Gastroesophageal sphincter (tissue), 4 donors: Measurements from ENCODE around the gene CNTRL. TPM values are rescaled to one million over a fixed set of nuclear protein-coding genes. Genes with fewer than 3 reads are reported as not detected.

Source experiments
- ATAC-seq: fragments of 150-250 bp; one replicate; pipeline ENCODE4 v1.9.1; 2016; ENCODE audit warnings: mild to moderate bottlenecking, moderate library complexity
- H3K27ac ChIP-seq, 4 donors: fragments of 200-600 bp; sonication (generic) in 3 of 4; 1 replicate in 3 of 4; 2 replicates in 1 of 4; pipeline ENCODE4 v1.5.1; 2016 to 2019
- H3K27me3 ChIP-seq: fragments of 200-600 bp; sonication (generic); one replicate; pipeline ENCODE4 v1.5.1; 2019
- H3K36me3 ChIP-seq, 2 donors: fragments of 200-600 bp; sonication (generic); one replicate each; pipeline ENCODE4 v1.5.1; 2019; ENCODE audit warnings: control low read depth in 1 of 2
- H3K4me1 ChIP-seq, 3 donors: fragments of 200-600 bp; sonication (generic); 1 replicate in 2 of 3; 2 replicates in 1 of 3; pipeline ENCODE4 v1.5.1; 2016 to 2019; ENCODE audit warnings: control low read depth in 2 of 3
- H3K4me3 ChIP-seq, 2 donors: fragments of 200-600 bp; sonication (generic); one replicate each; pipeline ENCODE4 v1.5.1; 2019; ENCODE audit warnings: mild to moderate bottlenecking in 1 of 2, moderate library complexity in 1 of 2
- H3K9me3 ChIP-seq, 3 donors: fragments of 200-600 bp; sonication (generic); one replicate each; pipeline ENCODE4 v1.5.1; 2017 to 2019; ENCODE audit warnings: control low read depth in 2 of 3
- EP300 ChIP-seq: sonication (generic); formaldehyde crosslinking; IDR thresholded peaks from one replicate; pipeline ENCODE4 v1.6.1; 2017; ENCODE audit warnings: antibody characterized with exemption, mild to moderate bottlenecking
- POLR2A ChIP-seq, 2 donors: fragments of 450-650 bp; IDR thresholded peaks; one replicate each; pipeline ENCODE4 v1.6.1; 2017; ENCODE audit warnings: antibody characterized with exemption in 2 of 2, mild to moderate bottlenecking in 2 of 2, moderate library complexity in 1 of 2
- POLR2AphosphoS5 ChIP-seq: sonication (generic); formaldehyde crosslinking; IDR thresholded peaks from one replicate; pipeline ENCODE4 v1.6.1; 2017; ENCODE audit warnings: antibody characterized with exemption
- WGBS, 2 donors: methylation state at CpG; one replicate each; pipeline ENCODE4 v1.1.5; 2018; ENCODE audit warnings: low coverage in 1 of 2; 5-methylcytosine and 5-hydroxymethylcytosine counted together
- total RNA-seq, 4 donors: library from RNA; depleted of rRNA; stranded (reverse); fragments of >200 nt; gene quantifications; one replicate each; pipeline ENCODE4 v1.1.0, GENCODE V29; 2016
- TF ChIP-seq, protein P1 (sequence below), 4 experiments: fragments of 200-600 bp in 2 of 4; fragments of 450-650 bp in 2 of 4; sonication (generic) in 1 of 4; IDR thresholded peaks; one replicate each; pipeline ENCODE4 v1.5.1; 2017 to 2019; ENCODE audit warnings: antibody characterized with exemption in 4 of 4, mild to moderate bottlenecking in 2 of 4, moderate library complexity in 2 of 4

The CNTRL gene
- total RNA-seq, 4 donors from 2014 or later = 7.3 to 18.7 (median 16.9) TPM

DNA sequence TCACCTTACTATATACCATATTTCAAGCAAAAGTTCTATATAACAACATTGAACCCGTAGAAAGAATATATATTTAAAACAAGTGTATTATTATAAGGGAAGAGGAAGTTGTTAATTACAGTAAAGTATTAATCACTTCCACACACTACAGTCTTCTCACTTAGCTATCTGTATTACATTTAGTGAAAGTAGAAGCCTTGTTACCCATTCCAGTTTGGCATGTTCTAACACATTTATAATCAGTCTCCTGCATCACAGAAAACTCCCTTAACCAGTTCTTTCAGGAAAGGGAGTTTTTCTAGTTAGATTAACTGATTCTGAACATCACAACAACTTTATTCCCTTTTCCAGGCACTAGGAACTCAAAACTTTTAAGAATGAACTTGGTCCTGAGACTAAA lies 120.0 kb downstream of the CNTRL start:
- H3K9me3 ChIP-seq = no peaks in the 10 kb centered on the region
- H3K4me3 ChIP-seq = no peak overlapping the region
- TF ChIP-seq POLR2A (IDR thresholded peaks at IDR 0.05) (no peak), POLR2AphosphoS5 (no peak), EP300 (no peak)
- TF ChIP-seq, protein P1, sequence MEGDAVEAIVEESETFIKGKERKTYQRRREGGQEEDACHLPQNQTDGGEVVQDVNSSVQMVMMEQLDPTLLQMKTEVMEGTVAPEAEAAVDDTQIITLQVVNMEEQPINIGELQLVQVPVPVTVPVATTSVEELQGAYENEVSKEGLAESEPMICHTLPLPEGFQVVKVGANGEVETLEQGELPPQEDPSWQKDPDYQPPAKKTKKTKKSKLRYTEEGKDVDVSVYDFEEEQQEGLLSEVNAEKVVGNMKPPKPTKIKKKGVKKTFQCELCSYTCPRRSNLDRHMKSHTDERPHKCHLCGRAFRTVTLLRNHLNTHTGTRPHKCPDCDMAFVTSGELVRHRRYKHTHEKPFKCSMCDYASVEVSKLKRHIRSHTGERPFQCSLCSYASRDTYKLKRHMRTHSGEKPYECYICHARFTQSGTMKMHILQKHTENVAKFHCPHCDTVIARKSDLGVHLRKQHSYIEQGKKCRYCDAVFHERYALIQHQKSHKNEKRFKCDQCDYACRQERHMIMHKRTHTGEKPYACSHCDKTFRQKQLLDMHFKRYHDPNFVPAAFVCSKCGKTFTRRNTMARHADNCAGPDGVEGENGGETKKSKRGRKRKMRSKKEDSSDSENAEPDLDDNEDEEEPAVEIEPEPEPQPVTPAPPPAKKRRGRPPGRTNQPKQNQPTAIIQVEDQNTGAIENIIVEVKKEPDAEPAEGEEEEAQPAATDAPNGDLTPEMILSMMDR (IDR thresholded peaks at IDR 0.05) = no peak
- ATAC-seq = no peak
- no peak overlapping the region for H3K27ac ChIP-seq
- WGBS, 2 donors = 0 to 16% methylated on average over 1 of the region's 1 CpG
- H3K4me1 ChIP-seq = peaks cover 37 to 100% (median 38%) of the 10 kb centered on the region in 3 donors
- H3K27me3 ChIP-seq = no peaks in the 10 kb centered on the region
- H3K36me3 ChIP-seq = no peaks in the 10 kb centered on the region

DNA sequence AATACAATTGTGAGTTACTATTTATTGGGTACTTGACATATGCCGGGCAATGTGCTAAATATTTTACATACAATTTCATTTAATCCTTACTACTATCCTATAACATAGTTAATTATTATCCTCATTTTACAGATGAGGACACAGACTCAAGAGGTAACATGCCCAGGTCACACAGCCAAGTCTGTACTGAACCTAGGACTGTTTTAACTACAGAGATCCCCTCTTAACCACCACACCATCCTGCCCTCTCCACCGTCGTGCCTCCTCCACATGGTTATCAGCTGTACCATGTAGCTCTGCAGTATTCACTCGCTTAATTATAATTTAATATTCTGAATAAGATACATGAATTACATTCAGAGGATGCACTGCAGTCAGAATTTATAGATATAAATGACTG lies 121.6 kb downstream of the CNTRL start:
- no peaks in the 10 kb centered on the region for H3K36me3 ChIP-seq
- no peak overlapping the region for H3K27ac ChIP-seq
- ATAC-seq = no peak
- TF ChIP-seq, protein P1 (IDR thresholded peaks at IDR 0.05) = no peak
- TF ChIP-seq POLR2AphosphoS5 = no peak
- no peak for TF ChIP-seq EP300
- no peak for TF ChIP-seq POLR2A (IDR thresholded peaks at IDR 0.05)
- no peaks in the 10 kb centered on the region for H3K9me3 ChIP-seq
- no peak overlapping the region for H3K4me3 ChIP-seq
- H3K27me3 ChIP-seq = no peaks in the 10 kb centered on the region
- H3K4me1 ChIP-seq = peaks cover 32 to 94% (median 47%) of the 10 kb centered on the region in 3 donors
- WGBS, 2 donors = 48 to 67% methylated on average over 4 of the region's 4 CpGs

DNA sequence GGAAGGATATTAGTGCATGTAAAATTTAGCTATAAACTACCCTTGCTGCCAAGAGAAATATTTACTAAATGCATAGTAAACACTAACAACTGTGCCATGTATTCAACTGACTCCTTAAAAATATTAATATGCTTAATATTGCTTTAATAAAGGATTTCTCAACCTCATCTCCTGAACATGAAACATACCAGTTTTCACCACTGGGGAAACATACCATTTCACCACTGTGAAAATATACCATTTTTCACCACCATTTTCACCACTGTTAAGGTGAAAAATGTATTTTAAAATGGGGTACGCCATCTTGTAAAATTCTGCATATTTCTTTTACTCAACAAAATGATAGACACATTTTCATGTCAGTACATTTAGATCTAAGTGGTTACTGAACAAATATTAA lies 122.4 kb downstream of the CNTRL start:
- no peak overlapping the region for H3K4me3 ChIP-seq
- H3K4me1 ChIP-seq = peaks cover 31 to 86% (median 47%) of the 10 kb centered on the region in 3 donors
- no peak for ATAC-seq
- no peaks in the 10 kb centered on the region for H3K27me3 ChIP-seq
- H3K27ac ChIP-seq = no peak overlapping the region
- H3K36me3 ChIP-seq = no peaks in the 10 kb centered on the region
- 88 to 100% methylated on average over 1 of the region's 1 CpG for WGBS, 2 donors
- TF ChIP-seq, protein P1 (IDR thresholded peaks at IDR 0.05) = peak in 2 of 4 experiments; percentile 11 to 27
- no peak for TF ChIP-seq EP300
- no peaks in the 10 kb centered on the region for H3K9me3 ChIP-seq

DNA sequence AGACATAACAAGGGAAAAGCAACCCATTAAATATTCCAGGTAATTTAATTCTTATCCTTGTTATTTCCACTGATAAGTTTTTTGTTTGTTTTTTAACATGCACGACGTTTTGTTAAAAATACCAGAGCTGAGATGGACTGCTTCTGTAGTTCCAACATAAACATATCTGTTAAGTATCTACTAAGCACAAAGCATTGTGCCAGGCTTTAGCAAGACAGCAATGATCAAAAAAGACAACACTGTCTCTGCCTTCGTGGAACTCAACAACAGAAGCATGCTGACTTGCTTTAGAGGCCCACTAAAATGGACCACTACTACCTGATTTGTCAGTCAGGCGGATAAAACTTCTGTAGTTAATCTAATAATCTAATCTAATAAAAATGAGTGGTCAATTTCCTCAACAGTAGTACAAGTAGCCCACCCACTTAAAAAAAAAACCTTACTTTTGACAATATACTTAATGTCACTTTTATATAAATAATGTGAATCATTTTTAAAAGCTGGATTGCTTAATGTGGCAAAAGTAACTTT lies 123.8 kb downstream of the CNTRL start:
- TF ChIP-seq POLR2AphosphoS5 (no peak), POLR2A (IDR thresholded peaks at IDR 0.05) (no peak), EP300 (no peak)
- TF ChIP-seq, protein P1 (IDR thresholded peaks at IDR 0.05) = no peak
- Histone ChIP-seq H3K4me1 (peaks cover 27 to 76% (median 36%) of the 10 kb centered on the region in 3 donors), H3K27me3 (no peaks in the 10 kb centered on the region), H3K36me3 (no peaks in the 10 kb centered on the region), H3K4me3 (peak overlapping the region in 1 of 2 donors; percentile 0), H3K9me3 (no peaks in the 10 kb centered on the region), H3K27ac (no peak overlapping the region)
- WGBS, 2 donors = 25 to 27% methylated on average over 4 of the region's 4 CpGs
- no peak for ATAC-seq

DNA sequence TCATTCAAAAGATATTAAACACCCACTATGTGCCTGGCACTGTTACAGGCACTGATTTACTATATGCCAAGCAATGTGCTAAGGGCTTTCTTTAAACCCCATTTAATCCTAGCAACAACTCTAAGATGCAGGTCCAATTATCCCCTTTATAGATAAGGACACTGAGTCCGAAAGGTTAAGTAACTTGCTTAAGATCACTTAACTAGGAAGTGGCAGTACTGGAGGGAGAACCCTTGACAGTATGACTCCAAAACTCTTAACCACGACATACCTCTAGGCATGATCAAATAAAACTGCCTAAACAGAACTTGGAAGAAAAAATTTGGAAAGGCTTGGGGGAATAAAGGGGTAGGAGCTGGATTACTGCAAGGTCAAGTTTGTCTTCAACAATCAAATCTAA lies 125.2 kb downstream of the CNTRL start:
- Histone ChIP-seq H3K9me3 (no peaks in the 10 kb centered on the region), H3K27me3 (no peaks in the 10 kb centered on the region), H3K27ac (peak overlapping the region in 1 of 4 donors; percentile 96), H3K36me3 (no peaks in the 10 kb centered on the region), H3K4me1 (peaks cover 27 to 63% (median 36%) of the 10 kb centered on the region in 3 donors), H3K4me3 (peak overlapping the region; percentile 80 to 86)
- TF ChIP-seq POLR2A (IDR thresholded peaks at IDR 0.05) (no peak), EP300 (no peak), POLR2AphosphoS5 (no peak)
- TF ChIP-seq, protein P1 (IDR thresholded peaks at IDR 0.05) = no peak
- no peak for ATAC-seq
- 15 to 28% methylated on average over 2 of the region's 2 CpGs for WGBS, 2 donors
